Muscle of back (tissue), 11 donors: Measurements from ENCODE around the gene XYLT1. TPM values are rescaled to one million over a fixed set of nuclear protein-coding genes. Genes with fewer than 3 reads are reported as not detected.

Experiments used
- DNase-seq, 3 donors: peaks; one replicate each; pipeline versions ENCODE4 v3.0.0 to v3.0.0-alpha.2; 2013
- polyA plus RNA-seq, 10 donors: library from polyadenylated mRNA; unstranded; fragments of 120-200 nt; gene quantifications; one replicate each; pipeline ENCODE4 v1.2.1, GENCODE V29; 2013; ENCODE audit not compliant: insufficient read length in 10 of 10

Gene XYLT1
- polyA plus RNA-seq, 10 donors = 3.9 to 8.5 (median 6.4) TPM

GRCh38 chr16:17145029-17145428 is 325.7 kb downstream of the XYLT1 start:
- DNase-seq = no peak

GRCh38 chr16:17144431-17144830 is 326.3 kb downstream of the XYLT1 start:
- no peak for DNase-seq

- DNase-seq = no peak
Observed at GRCh38 chr16:17143546-17144419, 327.0 kb downstream of the XYLT1 start.

GRCh38 chr16:17138801-17139200 is 332.0 kb downstream of the XYLT1 start:
- DNase-seq = peak in 2 of 3 donors; percentile 7 to 23

- no peak for DNase-seq
Observed at GRCh38 chr16:17135439-17135838, 335.3 kb downstream of the XYLT1 start.

- DNase-seq = no peak
Observed at GRCh38 chr16:17134586-17134985, 336.2 kb downstream of the XYLT1 start.

- DNase-seq = no peak
Observed at GRCh38 chr16:17133851-17134250, 336.9 kb downstream of the XYLT1 start.

GRCh38 chr16:17131351-17131750 is 339.4 kb downstream of the XYLT1 start:
- no peak for DNase-seq

GRCh38 chr16:17130733-17131132 is 340.0 kb downstream of the XYLT1 start:
- no peak for DNase-seq

GRCh38 chr16:17129971-17130370 is 340.8 kb downstream of the XYLT1 start:
- no peak for DNase-seq

GRCh38 chr16:17128791-17129190 is 342.0 kb downstream of the XYLT1 start:
- DNase-seq = no peak

- DNase-seq = no peak
Observed at GRCh38 chr16:17126156-17126555, 344.6 kb downstream of the XYLT1 start.

- no peak for DNase-seq
Observed at GRCh38 chr16:17125671-17126070, 345.1 kb downstream of the XYLT1 start.

GRCh38 chr16:17117906-17118577 is 352.7 kb downstream of the XYLT1 start:
- DNase-seq = no peak

GRCh38 chr16:17116595-17117322 is 354.0 kb downstream of the XYLT1 start:
- no peak for DNase-seq

GRCh38 chr16:17109413-17109812 is 361.3 kb downstream of the XYLT1 start:
- DNase-seq = no peak

- no peak for DNase-seq
Observed at GRCh38 chr16:17108596-17108995, 362.2 kb downstream of the XYLT1 start.

GRCh38 chr16:17107450-17107849 is 363.3 kb downstream of the XYLT1 start:
- no peak for DNase-seq

GRCh38 chr16:17106243-17106791 is 364.4 kb downstream of the XYLT1 start:
- DNase-seq = no peak

- peak in 2 of 3 donors; percentile 2 to 7 for DNase-seq
Observed at GRCh38 chr16:17105239-17105797, 365.4 kb downstream of the XYLT1 start.

GRCh38 chr16:17104654-17105053 is 366.1 kb downstream of the XYLT1 start:
- DNase-seq = no peak

- no peak for DNase-seq
Observed at GRCh38 chr16:17103216-17103615, 367.5 kb downstream of the XYLT1 start.
